Measurements from ENCODE around the gene NACC2. TPM values are rescaled to one million over a fixed set of nuclear protein-coding genes. Genes with fewer than 3 reads are reported as not detected.
A peak's percentile ranks its signal among the peaks of the same experiment; 100 is the strongest.

The NACC2 gene
- total RNA-seq, 1 donor from 2014 or later: 3.7 TPM

DNA sequence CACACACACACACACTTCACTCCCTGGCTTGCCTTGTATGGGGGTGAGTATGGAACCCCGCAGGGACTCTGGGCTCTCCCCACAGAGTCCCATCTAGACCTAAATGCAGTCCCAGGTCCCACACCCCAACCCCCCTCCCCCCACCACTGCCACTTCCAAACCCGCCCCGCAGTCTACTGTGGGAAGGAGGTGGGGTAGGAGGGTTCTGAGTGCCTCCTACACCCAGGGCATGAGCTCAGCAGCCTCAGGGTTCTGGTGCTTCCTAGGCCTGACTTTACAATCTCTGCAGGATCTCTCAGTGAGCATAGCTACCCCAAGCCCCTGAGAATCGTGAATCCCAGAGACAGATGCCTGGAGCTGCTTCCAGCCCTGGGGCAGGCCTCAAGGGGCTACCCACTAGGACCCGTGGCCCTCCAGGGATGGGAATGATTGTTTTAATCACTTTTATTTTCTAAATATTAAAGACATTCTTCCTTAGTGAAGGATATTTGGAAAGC lies 1.5 kb upstream of the NACC2 start:
- DNase-seq (ENCODE audit: low spot score in 2 of 2) (no peak), FAIRE-seq (no peak)

DNA sequence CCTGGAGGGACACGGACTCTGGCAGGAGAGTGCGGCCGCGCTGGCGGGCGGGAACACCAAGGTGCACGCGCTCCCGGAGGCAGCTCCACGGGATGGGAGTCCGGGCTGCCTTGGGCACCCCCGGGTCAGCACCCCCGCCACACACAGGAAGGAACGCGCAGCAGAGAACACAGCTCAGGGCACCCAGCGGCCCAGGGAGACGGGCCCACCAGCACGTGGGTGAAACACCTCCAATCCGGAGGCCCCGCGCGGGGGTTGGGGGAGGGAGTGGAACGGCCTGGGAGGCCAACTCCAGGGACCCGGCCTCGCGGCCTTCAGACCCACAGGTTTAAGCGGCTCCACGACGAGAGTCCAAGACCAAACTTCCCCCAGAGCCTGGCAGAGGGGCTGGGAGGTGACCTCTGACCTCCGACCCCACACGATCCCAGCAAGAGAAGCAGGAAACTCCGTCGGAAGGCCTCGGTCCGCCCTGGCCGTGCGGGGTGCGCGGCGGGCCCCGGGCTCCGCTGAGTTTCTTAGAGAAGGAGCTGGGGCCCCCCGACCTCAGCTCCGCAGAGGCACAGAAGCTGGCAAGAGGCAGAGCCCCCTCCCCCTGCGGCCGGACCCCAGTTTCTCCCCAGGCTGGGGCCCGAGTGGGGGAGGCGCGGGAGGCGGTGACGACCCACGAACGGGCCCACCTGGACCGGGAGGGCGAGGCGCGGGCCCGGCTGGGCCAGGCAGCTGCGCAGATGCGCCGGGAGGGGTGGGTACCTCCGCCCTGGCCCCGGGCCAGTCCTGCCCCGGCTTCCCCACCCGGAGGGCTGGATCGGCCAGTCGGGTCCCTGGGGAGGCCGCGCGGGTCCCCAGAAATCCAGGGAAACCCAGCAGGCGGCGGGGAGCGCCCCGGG lies 851 bp downstream of the NACC2 start:
- FAIRE-seq (no peak), DNase-seq (ENCODE audit: low spot score in 2 of 2) (peak; percentile 73 to 77)

DNA sequence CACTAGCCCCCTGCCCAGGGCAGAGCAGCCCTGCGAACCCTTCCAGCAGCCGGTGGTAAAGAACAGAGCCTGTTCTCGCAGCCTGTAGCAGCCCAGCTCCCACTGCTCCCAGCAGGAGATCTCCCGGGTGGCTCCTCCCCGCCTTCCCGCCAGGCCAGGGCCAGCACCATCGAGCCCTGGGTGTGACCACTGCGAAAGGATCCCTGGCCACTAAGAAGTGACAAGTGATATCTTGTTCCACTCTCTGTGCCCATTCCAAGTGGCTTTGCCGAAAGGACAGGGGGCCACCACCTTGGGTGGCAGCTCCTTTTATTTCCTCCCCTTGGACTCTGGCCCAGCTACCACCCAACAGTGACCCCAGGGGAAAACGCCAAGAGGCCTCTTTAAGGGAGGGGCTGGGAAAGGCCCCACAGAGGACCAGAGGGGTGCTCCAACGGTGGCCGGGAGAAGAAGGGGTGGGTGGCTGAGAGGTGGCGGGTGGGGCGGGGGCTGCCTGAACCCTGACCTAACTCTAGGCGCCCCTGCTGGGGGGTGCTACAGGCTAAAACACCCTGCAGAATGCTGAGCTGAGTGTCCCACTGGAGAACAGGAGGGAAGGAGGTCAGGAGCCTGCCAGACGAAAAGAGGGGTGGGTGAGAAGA lies 1.6 kb downstream of the NACC2 start:
- FAIRE-seq (no peak), DNase-seq (ENCODE audit: low spot score in 2 of 2) (peak in 1 of 2 donors; percentile 74)

DNA sequence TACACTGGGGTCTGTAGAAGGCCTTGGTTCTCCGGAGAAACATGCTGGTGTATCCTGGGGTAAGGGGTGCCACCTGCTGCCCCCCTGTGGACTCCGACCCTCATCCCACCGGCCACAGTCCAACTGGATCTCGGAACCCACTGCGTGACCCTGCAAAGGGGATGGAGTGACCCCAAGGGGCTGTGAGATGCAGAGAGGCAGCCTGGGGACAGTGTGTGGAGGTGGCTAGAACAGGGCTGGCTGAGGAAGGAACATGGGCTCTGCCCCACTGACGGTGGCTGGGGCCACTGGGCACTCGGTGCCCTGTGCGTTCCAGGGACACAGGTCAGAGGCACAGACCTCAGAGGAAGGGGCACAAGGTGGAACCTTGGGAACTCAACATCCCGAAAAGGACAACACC lies 2.3 kb downstream of the NACC2 start:
- no peak for DNase-seq (ENCODE audit: low spot score in 2 of 2)
- no peak for FAIRE-seq

GRCh38 chr9:136092353-136092650 lies 2.8 kb downstream of the NACC2 start:
- DNase-seq (ENCODE audit: low spot score in 2 of 2): no peak
- no peak for FAIRE-seq

DNA sequence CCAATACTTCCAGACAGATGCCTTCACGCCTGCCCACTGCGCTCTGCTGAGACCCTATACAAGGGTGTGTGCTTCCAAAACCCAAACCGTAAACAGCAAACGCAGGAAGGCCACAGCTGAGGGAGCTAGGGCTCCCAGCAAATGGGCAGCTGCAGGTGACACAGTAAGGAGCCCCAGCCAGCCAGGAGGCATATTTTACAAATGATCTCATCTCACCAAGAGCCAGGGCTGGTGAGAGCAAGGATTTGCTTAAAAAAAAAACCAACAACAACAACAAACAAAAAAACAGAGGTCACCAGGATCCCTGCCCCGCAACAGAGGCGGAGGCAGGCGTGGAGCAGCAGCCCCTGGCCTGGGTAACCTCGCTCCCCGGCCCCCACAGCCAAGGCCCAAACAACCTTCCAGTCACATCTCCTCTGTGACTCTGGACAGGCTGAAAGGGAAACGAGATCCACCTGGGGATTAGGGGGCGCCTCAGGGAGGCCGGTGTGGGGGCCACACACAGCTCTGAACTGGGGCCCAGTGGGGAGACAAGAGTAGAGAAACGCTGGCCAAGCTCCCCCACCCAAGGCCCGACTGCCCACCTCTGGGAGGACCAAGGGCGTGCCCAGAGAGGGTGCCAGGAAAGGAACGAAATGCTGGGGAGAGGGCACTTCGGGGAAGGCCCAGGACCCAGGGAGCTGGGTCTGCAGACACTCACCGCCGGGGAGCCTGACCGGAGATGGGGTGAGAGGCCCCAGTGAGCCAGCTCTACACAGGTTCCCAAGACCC lies 3.3 kb downstream of the NACC2 start:
- no peak for FAIRE-seq

GRCh38 chr9:136090768-136091581 lies 4.1 kb downstream of the NACC2 start:
- no peak for FAIRE-seq
- no peak for DNase-seq (ENCODE audit: low spot score in 2 of 2)

More for the DNA sequence above, 3.3 kb downstream of the NACC2 start:
- no peak for DNase-seq (ENCODE audit: low spot score in 2 of 2)

GRCh38 chr9:136090056-136090735 lies 4.9 kb downstream of the NACC2 start:
- FAIRE-seq (no peak), DNase-seq (ENCODE audit: low spot score in 2 of 2) (no peak)

DNA sequence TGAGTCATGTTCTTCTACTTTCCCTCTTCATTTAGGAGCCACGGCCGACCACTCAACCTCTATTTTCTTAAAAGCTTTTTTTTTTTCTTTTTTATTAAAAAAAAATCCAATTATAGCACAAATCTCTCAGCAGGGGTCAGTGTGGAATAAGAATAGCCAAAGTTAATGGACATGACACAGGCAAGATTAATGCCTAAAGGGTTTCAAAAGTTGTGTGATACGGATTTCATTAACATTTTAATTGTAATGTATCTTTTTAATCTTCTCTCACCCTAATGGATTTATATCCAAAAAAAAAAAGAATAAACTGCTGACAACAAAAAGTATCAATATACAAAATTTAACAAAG lies 5.4 kb downstream of the NACC2 start:
- no peak for DNase-seq (ENCODE audit: low spot score in 2 of 2)
- FAIRE-seq: peak; percentile 86

DNA sequence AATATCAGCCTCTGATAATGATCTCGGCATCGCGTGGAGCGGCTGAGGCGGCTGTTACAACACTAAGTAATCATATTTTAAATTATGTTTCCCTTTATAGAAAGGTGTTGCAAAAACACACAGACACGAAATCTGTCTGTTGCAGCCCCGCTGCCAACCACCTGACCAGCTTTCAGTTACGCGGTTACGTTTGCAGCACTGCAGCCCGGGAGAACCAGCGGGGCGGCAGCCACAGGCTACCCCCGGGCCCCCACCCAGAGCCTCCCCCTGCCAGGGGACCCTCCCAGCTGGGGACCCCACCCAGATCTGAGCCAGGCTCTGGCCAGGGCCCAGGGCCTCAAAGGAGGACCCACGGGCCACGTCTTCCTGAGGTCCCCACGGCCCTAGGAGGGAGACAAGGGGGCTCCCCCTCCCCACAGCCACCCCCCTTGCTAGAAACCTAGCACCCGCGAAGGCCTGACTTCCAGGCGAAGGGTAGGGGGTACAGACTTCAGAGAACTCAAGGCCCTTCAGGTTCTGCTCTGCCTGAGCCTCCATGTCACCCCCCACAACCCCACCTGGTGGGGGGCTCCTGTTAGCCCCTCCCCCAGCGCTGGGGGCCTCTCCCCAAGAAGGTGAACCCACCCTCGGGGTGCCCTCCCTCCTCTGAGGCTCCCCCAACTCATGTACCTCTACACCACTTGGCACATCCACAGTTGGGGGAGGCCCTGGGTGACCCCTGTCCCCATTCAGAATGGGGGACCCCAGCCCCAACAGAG lies 6.0 kb downstream of the NACC2 start:
- DNase-seq (ENCODE audit: low spot score in 2 of 2) (no peak), FAIRE-seq (no peak)

DNA sequence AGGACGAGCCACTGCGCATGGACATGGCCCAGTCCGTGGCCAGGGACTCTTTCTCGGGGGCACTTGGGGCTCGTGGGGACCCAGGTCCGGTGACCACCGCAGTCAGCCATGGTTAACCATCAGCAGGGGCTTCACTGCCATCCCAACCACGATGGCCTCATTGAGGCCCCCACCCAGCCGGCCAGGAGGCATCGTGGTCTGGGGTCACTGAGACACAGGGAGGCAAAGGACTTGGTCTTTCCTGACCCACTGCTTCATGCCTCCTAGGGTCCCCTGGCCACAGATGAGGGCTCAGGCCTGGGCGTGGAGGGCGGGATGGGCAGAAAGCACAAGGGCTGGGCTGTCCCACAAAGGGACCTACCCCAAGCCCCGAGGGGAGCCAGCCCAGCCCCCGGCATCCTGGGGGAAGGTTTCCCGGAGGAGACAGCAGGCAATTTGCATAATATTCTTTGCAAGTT lies 6.6 kb downstream of the NACC2 start:
- DNase-seq (ENCODE audit: low spot score in 2 of 2): no peak

DNA sequence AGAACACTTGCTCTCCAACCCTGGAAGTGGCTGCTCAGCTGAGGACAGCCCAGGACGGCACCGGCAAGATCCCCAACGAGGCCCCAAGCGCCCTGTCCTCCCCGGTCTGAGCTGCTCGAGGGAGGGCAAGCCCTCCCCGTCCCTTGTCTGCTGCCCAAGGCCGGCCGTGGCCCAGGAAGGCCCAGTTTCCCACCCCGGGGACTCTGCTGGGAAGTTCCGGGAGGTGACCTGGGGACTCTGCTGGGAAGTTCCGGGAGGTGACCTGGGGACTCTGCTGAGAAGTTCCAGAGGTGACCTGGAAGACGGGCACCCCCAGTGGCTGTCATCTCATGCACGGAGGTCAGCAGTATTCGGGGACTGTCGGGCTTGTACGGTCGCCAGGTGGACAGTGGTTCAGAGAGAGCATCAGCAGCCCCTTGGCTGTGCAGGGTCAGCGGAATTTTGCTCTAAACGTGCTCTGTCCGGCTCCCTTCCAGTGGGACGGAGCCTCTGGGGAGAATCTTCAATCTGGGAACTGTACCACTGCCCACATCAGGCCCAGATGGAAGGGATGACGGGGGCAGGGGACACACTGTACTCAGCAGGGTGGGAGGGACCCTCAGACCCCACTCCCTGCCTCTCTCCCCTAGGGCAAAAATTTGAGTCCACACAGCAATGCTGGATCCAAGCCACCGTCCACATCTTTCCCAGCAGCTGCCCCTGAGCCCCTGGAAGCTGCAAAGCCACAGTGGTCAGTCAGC lies 7.2 kb downstream of the NACC2 start:
- no peak for FAIRE-seq
- no peak for DNase-seq (ENCODE audit: low spot score in 2 of 2)

More for the DNA sequence above, 6.6 kb downstream of the NACC2 start:
- no peak for FAIRE-seq

GRCh38 chr9:136086951-136087740 lies 7.9 kb downstream of the NACC2 start:
- peak in 1 of 2 donors; percentile 34 for DNase-seq (ENCODE audit: low spot score in 2 of 2)

DNA sequence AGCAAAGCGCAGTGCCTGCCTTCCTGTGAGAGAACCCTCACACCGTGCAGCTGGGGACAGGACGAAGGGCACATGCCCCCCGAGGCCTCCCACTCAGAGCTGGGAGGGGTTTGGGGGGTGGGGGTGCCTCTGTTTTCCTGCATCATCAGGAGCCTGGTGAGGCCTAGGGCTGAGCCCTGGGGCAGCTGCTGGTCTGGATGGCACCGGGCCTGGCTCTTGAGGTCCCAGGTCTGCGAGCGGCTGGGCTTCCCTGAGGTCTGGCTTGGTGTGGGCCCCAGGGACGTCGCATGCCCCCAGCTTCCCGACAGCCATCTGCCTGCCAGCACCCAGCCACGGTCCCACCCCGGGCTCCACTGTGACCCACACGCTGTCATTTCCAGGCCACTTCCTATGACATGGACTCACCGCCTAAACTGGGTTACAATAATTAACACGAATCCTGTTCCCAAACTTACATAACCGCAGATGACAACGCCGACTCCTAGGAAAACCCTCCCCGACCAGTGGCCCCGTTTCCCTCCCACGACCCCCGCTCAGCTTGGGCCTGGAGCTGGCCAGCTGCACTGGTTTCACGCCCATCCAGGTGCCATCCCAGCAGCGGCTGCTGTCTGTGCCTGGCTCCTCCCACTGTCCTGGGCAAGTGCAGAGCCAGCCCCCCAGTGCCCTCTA lies 8.7 kb downstream of the NACC2 start:
- FAIRE-seq (no peak), DNase-seq (ENCODE audit: low spot score in 2 of 2) (peak; percentile 73 to 75)

More at GRCh38 chr9:136086951-136087740, 7.9 kb downstream of the NACC2 start:
- FAIRE-seq: no peak

- DNase-seq (ENCODE audit: low spot score in 2 of 2): peak; percentile 83 to 85
Observed at GRCh38 chr9:136085815-136086212, 9.3 kb downstream of the NACC2 start.

GRCh38 chr9:136084063-136084944 lies 10.8 kb downstream of the NACC2 start:
- no peak for FAIRE-seq
- DNase-seq (ENCODE audit: low spot score in 2 of 2): peak in 1 of 2 donors; percentile 21

More at GRCh38 chr9:136085815-136086212, 9.3 kb downstream of the NACC2 start:
- no peak for FAIRE-seq
